Measurements from ENCODE around the gene EMC8.

Gene EMC8

GRCh38 chr16:85733155-85733838, 66.0 kb downstream of the EMC8 start:
- no peak for DNase-seq (ENCODE audit: low read depth in 2 of 3, low spot score in 2 of 3)

GRCh38 chr16:85731179-85731578, 68.2 kb downstream of the EMC8 start:
- no peak for DNase-seq (ENCODE audit: low read depth in 2 of 3, low spot score in 2 of 3)

GRCh38 chr16:85730186-85730465, 69.2 kb downstream of the EMC8 start:
- no peak for DNase-seq (ENCODE audit: low read depth in 2 of 3, low spot score in 2 of 3)

- DNase-seq (ENCODE audit: low read depth in 2 of 3, low spot score in 2 of 3): no peak
Observed at GRCh38 chr16:85729452-85730185, 69.7 kb downstream of the EMC8 start.

GRCh38 chr16:85728879-85729278, 70.5 kb downstream of the EMC8 start:
- DNase-seq (ENCODE audit: low read depth in 2 of 3, low spot score in 2 of 3): no peak
